Gastrocnemius medialis (tissue), 4 donors: Measurements from ENCODE around the gene ZNF625.

Experiments used
- POLR2A ChIP-seq, 2 donors: fragments of 450-650 bp; IDR thresholded peaks; one replicate each; pipeline ENCODE4 v1.6.1; 2017; ENCODE audit warnings: antibody characterized with exemption in 2 of 2, mild to moderate bottlenecking in 2 of 2, moderate library complexity in 2 of 2
- TF ChIP-seq, protein P1 (sequence below), 5 experiments: fragments of 450-650 bp in 3 of 5; fragments of 200-600 bp in 2 of 5; sonication (generic) in 2 of 5; IDR thresholded peaks in 4 of 5; conservative IDR thresholded peaks in 1 of 5; 1 replicate in 4 of 5; 2 replicates in 1 of 5; pipeline ENCODE4 v1.5.1; 2016 to 2019; ENCODE audit warnings: antibody characterized with exemption in 5 of 5, mild to moderate bottlenecking in 3 of 5, moderate library complexity in 3 of 5

DNA sequence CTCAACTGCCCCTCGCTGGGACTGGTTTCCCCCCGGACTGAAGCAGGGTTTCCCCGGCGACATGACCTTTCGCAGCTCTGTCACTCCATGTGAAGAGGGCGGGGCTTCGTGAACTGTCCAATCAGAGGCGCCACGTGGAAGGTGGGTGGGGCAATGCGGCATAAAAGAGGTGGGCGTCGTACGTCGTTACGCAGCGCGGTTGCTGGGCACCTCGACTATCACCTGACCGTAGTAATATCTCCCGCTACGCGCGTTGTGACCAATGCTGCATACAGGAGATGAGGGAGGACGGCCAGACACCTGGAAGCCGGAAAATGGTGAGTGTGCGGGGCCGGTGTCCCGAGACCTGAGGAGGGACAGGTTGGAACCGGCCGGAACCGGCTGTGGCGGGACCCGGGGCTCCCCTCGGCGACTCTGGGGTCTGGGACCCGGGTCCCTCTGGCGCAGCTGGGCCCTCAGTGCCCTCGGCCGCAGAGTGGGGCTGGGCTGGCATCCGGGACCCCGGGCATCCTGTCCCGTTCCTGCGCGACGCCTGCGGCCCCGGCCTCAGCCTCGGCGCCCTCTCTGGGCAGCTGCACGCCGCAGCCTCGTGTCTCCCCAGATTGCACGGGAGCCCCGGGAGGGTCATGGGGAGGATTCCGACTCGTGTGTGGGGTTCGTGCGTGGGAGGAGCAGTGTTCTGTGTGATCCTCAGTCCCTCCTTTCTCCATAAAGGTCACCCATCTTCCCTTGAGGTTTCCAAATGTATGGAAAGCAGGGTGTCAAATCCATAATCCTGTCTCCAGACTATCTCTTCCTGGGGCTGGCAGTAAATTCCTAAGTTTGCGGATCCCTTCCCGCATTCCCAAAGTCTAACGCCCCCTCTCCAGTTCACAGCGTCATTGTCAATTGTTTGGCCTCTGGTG, 38.5 kb upstream of the ZNF625 start:
- TF ChIP-seq, protein P1, sequence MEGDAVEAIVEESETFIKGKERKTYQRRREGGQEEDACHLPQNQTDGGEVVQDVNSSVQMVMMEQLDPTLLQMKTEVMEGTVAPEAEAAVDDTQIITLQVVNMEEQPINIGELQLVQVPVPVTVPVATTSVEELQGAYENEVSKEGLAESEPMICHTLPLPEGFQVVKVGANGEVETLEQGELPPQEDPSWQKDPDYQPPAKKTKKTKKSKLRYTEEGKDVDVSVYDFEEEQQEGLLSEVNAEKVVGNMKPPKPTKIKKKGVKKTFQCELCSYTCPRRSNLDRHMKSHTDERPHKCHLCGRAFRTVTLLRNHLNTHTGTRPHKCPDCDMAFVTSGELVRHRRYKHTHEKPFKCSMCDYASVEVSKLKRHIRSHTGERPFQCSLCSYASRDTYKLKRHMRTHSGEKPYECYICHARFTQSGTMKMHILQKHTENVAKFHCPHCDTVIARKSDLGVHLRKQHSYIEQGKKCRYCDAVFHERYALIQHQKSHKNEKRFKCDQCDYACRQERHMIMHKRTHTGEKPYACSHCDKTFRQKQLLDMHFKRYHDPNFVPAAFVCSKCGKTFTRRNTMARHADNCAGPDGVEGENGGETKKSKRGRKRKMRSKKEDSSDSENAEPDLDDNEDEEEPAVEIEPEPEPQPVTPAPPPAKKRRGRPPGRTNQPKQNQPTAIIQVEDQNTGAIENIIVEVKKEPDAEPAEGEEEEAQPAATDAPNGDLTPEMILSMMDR (IDR thresholded peaks at IDR 0.05 in 4 of 5, conservative IDR thresholded peaks at IDR 0.05 in 1 of 5) = no peak
- no peak for TF ChIP-seq POLR2A (IDR thresholded peaks at IDR 0.05)
